Measurements from ENCODE around the gene ZNRF1.

ZNRF1 gene

GRCh38 chr16:74995986-74996385, 2.8 kb upstream of the ZNRF1 start:
- no peak for DNase-seq (ENCODE audit: low read depth, low spot score)
- no peak overlapping the region for H3K4me3 ChIP-seq
- no peak overlapping the region for H3K27ac ChIP-seq
- H3K36me3 ChIP-seq (ENCODE audit: insufficient read depth, low read length), result no peaks in the 10 kb centered on the region
- no peaks in the 10 kb centered on the region for H3K9me3 ChIP-seq (ENCODE audit: low read depth, low read length)
- H3K9ac ChIP-seq (ENCODE audit: insufficient read length), result no peak overlapping the region
- TF ChIP-seq POLR2AphosphoS5 (IDR thresholded peaks at IDR 0.05; ENCODE audit: borderline replicate concordance, low read depth, low read length) (no peak), EZH2 (IDR thresholded peaks at IDR 0.05) (no peak), FOXP2 (optimal IDR thresholded peaks at IDR 0.05; ENCODE audit: control extremely low read depth, extremely low read length, insufficient read depth) (no peak)

GRCh38 chr16:74997042-74997491, 1.8 kb upstream of the ZNRF1 start:
- H3K36me3 ChIP-seq (ENCODE audit: insufficient read depth, low read length), result no peaks in the 10 kb centered on the region
- H3K4me3 ChIP-seq, result no peak overlapping the region
- TF ChIP-seq POLR2AphosphoS5 (IDR thresholded peaks at IDR 0.05; ENCODE audit: borderline replicate concordance, low read depth, low read length) (no peak), FOXP2 (optimal IDR thresholded peaks at IDR 0.05; ENCODE audit: control extremely low read depth, extremely low read length, insufficient read depth) (no peak), EZH2 (IDR thresholded peaks at IDR 0.05) (no peak)
- no peak overlapping the region for H3K9ac ChIP-seq (ENCODE audit: insufficient read length)
- no peak for DNase-seq (ENCODE audit: low read depth, low spot score)
- H3K27ac ChIP-seq, result no peak overlapping the region
- no peaks in the 10 kb centered on the region for H3K9me3 ChIP-seq (ENCODE audit: low read depth, low read length)

DNA sequence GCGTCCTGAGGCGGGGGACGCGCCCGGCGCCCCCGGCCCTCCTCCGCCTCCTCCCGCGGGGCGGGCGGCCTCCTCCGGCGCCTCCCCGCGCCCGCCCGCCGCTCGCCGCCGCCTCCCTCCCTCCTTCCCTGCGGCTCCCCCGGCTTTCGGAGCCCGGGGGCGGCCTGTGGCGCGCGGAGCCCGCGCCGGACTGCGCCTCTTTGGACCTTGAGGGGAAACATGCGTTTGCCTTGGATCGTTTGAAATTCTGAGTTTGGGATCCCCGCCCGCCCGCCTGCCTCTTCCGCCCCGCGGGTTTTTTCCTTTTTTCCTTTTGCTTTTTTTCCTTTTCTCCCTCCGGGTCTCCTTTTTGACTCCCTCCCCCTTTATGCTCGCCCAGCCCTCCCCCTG, 390 bp downstream of the ZNRF1 start:
- Histone ChIP-seq H3K4me3 (peak overlapping the region; percentile 77), H3K27ac (no peak overlapping the region), H3K36me3 (ENCODE audit: insufficient read depth, low read length) (no peaks in the 10 kb centered on the region), H3K9me3 (ENCODE audit: low read depth, low read length) (no peaks in the 10 kb centered on the region), H3K9ac (ENCODE audit: insufficient read length) (peak overlapping the region; percentile 69)
- DNase-seq (ENCODE audit: low read depth, low spot score), result no peak
- TF ChIP-seq FOXP2 (optimal IDR thresholded peaks at IDR 0.05; ENCODE audit: control extremely low read depth, extremely low read length, insufficient read depth) (no peak), EZH2 (IDR thresholded peaks at IDR 0.05) (no peak), POLR2AphosphoS5 (IDR thresholded peaks at IDR 0.05; ENCODE audit: borderline replicate concordance, low read depth, low read length) (no peak)

DNA sequence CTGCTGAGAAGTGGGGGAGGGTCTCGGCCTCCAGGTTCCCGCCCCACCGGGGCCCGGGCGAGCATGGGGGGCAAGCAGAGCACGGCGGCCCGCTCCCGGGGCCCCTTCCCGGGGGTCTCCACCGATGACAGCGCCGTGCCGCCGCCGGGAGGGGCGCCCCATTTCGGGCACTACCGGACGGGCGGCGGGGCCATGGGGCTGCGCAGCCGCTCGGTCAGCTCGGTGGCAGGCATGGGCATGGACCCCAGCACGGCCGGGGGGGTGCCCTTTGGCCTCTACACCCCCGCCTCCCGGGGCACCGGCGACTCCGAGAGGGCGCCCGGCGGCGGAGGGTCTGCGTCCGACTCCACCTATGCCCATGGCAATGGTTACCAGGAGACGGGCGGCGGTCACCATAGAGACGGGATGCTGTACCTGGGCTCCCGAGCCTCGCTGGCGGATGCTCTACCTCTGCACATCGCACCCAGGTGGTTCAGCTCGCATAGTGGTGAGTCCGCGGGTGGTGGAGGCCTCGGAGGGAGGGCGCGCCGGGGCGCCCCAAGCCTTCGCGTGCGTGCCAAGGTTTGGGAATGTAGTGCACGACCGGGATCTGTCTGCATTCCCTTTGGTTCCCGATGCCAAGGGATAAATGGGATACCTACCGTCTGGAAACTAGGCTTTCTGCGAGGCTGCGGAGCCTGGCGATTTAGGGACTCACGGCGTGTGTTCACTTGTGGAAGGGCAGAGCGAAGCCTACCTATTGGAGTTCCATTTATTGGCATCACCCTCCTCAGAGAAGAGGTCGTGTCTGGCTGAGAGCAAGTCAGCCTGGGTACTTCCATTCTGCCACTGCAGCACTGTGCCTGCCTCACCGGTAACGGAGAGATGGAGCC, 1.0 kb downstream of the ZNRF1 start:
- Histone ChIP-seq H3K36me3 (ENCODE audit: insufficient read depth, low read length) (no peaks in the 10 kb centered on the region), H3K9me3 (ENCODE audit: low read depth, low read length) (no peaks in the 10 kb centered on the region), H3K27ac (no peak overlapping the region), H3K4me3 (peak overlapping the region; percentile 77), H3K9ac (ENCODE audit: insufficient read length) (peak overlapping the region; percentile 69)
- no peak for TF ChIP-seq POLR2AphosphoS5 (IDR thresholded peaks at IDR 0.05; ENCODE audit: borderline replicate concordance, low read depth, low read length)
- no peak for DNase-seq (ENCODE audit: low read depth, low spot score)

DNA sequence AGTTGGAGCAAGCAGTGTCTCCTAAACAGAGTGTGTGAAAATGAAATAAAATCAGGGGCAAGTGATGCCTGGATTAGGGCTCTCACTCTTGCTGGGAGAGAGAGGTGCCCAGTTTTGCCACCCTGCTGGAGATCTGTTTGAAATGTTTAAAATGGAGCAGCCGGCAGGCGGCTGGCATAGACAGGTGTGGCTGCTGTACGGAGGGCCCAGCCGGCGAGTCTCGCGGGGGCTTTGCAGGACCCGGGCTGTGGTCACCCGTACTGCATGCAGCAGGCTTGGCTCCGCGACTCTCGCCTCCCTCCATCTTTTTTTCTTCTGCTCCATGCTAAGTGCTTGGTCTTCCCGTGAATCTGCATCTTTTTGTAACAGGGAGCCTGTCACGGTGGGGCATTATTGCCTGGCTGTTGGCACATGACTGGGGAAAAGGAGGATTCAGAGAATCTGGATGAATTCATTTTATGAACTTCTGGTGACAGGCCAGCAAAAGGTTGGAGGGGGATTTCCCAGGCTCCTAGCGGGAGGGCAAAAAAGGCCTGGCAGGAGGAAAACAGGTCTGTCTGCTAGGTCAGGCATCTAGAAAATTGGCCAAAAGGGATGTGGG, 1.8 kb downstream of the ZNRF1 start:
- TF ChIP-seq FOXP2 (optimal IDR thresholded peaks at IDR 0.05; ENCODE audit: control extremely low read depth, extremely low read length, insufficient read depth) (no peak), POLR2AphosphoS5 (IDR thresholded peaks at IDR 0.05; ENCODE audit: borderline replicate concordance, low read depth, low read length) (no peak), EZH2 (IDR thresholded peaks at IDR 0.05) (no peak)
- Histone ChIP-seq H3K9ac (ENCODE audit: insufficient read length) (no peak overlapping the region), H3K27ac (no peak overlapping the region), H3K4me3 (peak overlapping the region; percentile 77), H3K36me3 (ENCODE audit: insufficient read depth, low read length) (no peaks in the 10 kb centered on the region), H3K9me3 (ENCODE audit: low read depth, low read length) (no peaks in the 10 kb centered on the region)
- no peak for DNase-seq (ENCODE audit: low read depth, low spot score)

DNA sequence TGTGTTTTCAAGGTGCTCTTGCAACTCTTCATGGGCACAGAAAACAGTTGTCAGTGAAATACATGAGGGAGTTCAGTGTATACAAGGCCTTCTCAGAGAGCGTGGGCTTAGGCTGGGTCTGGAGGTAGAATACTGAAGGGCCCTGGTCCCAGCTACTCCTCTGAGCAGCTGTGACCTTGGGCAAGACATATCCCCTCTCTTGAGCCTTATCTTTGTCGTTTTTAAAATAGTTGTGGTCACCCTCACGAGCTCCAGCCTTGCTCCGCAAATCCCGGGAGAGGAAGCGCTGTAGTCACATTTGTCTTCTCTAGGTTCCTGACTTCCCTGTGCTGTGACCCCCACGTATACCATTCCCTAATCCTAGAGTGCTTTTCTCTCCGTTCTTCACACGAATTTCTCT, 3.6 kb downstream of the ZNRF1 start:
- no peak overlapping the region for H3K9ac ChIP-seq (ENCODE audit: insufficient read length)
- H3K27ac ChIP-seq, result no peak overlapping the region
- no peaks in the 10 kb centered on the region for H3K36me3 ChIP-seq (ENCODE audit: insufficient read depth, low read length)
- TF ChIP-seq FOXP2 (optimal IDR thresholded peaks at IDR 0.05; ENCODE audit: control extremely low read depth, extremely low read length, insufficient read depth) (no peak), POLR2AphosphoS5 (IDR thresholded peaks at IDR 0.05; ENCODE audit: borderline replicate concordance, low read depth, low read length) (no peak), EZH2 (IDR thresholded peaks at IDR 0.05) (no peak)
- no peak overlapping the region for H3K4me3 ChIP-seq
- DNase-seq (ENCODE audit: low read depth, low spot score), result no peak
- H3K9me3 ChIP-seq (ENCODE audit: low read depth, low read length), result no peaks in the 10 kb centered on the region

GRCh38 chr16:75003931-75004330, 5.1 kb downstream of the ZNRF1 start:
- TF ChIP-seq EZH2 (IDR thresholded peaks at IDR 0.05) (no peak), FOXP2 (optimal IDR thresholded peaks at IDR 0.05; ENCODE audit: control extremely low read depth, extremely low read length, insufficient read depth) (no peak), POLR2AphosphoS5 (IDR thresholded peaks at IDR 0.05; ENCODE audit: borderline replicate concordance, low read depth, low read length) (no peak)

GRCh38 chr16:75004460-75004859, 5.6 kb downstream of the ZNRF1 start:
- no peak overlapping the region for H3K4me3 ChIP-seq
- no peak overlapping the region for H3K9ac ChIP-seq (ENCODE audit: insufficient read length)
- no peak for DNase-seq (ENCODE audit: low read depth, low spot score)
- H3K36me3 ChIP-seq (ENCODE audit: insufficient read depth, low read length), result no peaks in the 10 kb centered on the region
- H3K27ac ChIP-seq, result no peak overlapping the region
- no peak for TF ChIP-seq FOXP2 (optimal IDR thresholded peaks at IDR 0.05; ENCODE audit: control extremely low read depth, extremely low read length, insufficient read depth)
- TF ChIP-seq EZH2 (IDR thresholded peaks at IDR 0.05), result no peak
- TF ChIP-seq POLR2AphosphoS5 (IDR thresholded peaks at IDR 0.05; ENCODE audit: borderline replicate concordance, low read depth, low read length), result no peak
- no peaks in the 10 kb centered on the region for H3K9me3 ChIP-seq (ENCODE audit: low read depth, low read length)

More at GRCh38 chr16:75003931-75004330, 5.1 kb downstream of the ZNRF1 start:
- no peak for DNase-seq (ENCODE audit: low read depth, low spot score)
- H3K27ac ChIP-seq, result no peak overlapping the region
- no peak overlapping the region for H3K9ac ChIP-seq (ENCODE audit: insufficient read length)
- H3K36me3 ChIP-seq (ENCODE audit: insufficient read depth, low read length), result no peaks in the 10 kb centered on the region
- H3K9me3 ChIP-seq (ENCODE audit: low read depth, low read length), result no peaks in the 10 kb centered on the region
- no peak overlapping the region for H3K4me3 ChIP-seq
